B cell (primary cell): ENCODE measurements around the gene SNRPD3. TPM values are rescaled to one million over a fixed set of nuclear protein-coding genes. Genes with fewer than 3 reads are reported as not detected.
A peak's percentile ranks its signal among the peaks of the same experiment; 100 is the strongest.

Experiments used
- ATAC-seq: fragments of 200-7000 bp; cut with Tn5 transposase; one replicate; pipeline ENCODE4 v1.10.0; 2021; ENCODE audit warnings: low read depth, mild to moderate bottlenecking, moderate number of reproducible peaks, moderate library complexity
- CTCF ChIA-PET: fragments of 350-600 bp; sonication (Branson Sonifier 250); formaldehyde crosslinking; loops from one replicate; lab custom pipeline; 2021; ENCODE audit warnings: antibody characterized with exemption, inconsistent platforms; lab: Charles Lee
- POLR2A ChIA-PET: fragments of 350-600 bp; sonication (Branson Sonifier 250); formaldehyde crosslinking; loops from one replicate; lab custom pipeline; 2021; ENCODE audit warnings: antibody characterized with exemption; lab: Charles Lee
- DNase-seq: peaks from one replicate; pipeline ENCODE4 v3.0.0; 2013
- H2AFZ ChIP-seq: 2 replicates; pipeline ENCODE4 v1.6.1; 2012; ENCODE audit warnings: mild to moderate bottlenecking, low read depth, low read length; ENCODE audit not compliant: insufficient read depth, poor library complexity, severe bottlenecking
- H3K27ac ChIP-seq, 2 donors: 1 replicate in 1 of 2; 2 replicates in 1 of 2; pipeline ENCODE4 v1.5.1; 2012 to 2013; ENCODE audit warnings: low read length in 2 of 2, mild to moderate bottlenecking in 2 of 2, moderate library complexity in 1 of 2
- H3K27me3 ChIP-seq, 4 experiments: fragments of 200-600 bp in 1 of 4; sonication (generic) in 1 of 4; replicated peaks in 1 of 4; 1 replicate in 2 of 4; 2 replicates in 2 of 4; pipeline versions ENCODE4 v1.6.1 to v1.7.0; 2013 to 2016; ENCODE audit warnings: low read length in 3 of 4, mild to moderate bottlenecking in 2 of 4, mixed read lengths in 1 of 4, moderate library complexity in 1 of 4; ENCODE audit not compliant: insufficient read depth in 4 of 4, control insufficient read depth in 3 of 4; ENCODE audit errors: control extremely low read depth in 1 of 4
- H3K36me3 ChIP-seq, 2 experiments: replicated peaks in 1 of 2; 1 replicate in 1 of 2; 2 replicates in 1 of 2; pipeline versions ENCODE4 v1.6.1 to v1.7.1; 2013; ENCODE audit warnings: low read length in 1 of 2; ENCODE audit not compliant: insufficient read depth in 2 of 2, control insufficient read depth in 1 of 2; ENCODE audit errors: control extremely low read depth in 1 of 2, extremely low read depth in 1 of 2
- H3K4me1 ChIP-seq, 2 donors: fragments of 200-600 bp in 1 of 2; sonication (generic) in 1 of 2; 1 replicate in 1 of 2; 2 replicates in 1 of 2; pipeline versions ENCODE4 v1.5.1 to v1.6.1; 2013 to 2017; ENCODE audit warnings: low read length in 2 of 2; ENCODE audit not compliant: control insufficient read depth in 2 of 2, insufficient read depth in 2 of 2
- H3K4me2 ChIP-seq: replicated peaks from 2 replicates; pipeline ENCODE3; 2012; ENCODE audit warnings: mild to moderate bottlenecking, low read depth, low read length; ENCODE audit not compliant: poor library complexity, severe bottlenecking
- H3K4me3 ChIP-seq, 5 experiments: fragments of 200-600 bp in 1 of 5; sonication (generic) in 1 of 5; 1 replicate in 3 of 5; 2 replicates in 2 of 5; pipeline versions ENCODE4 v1.5.1 to v1.7.0; 2011 to 2016; ENCODE audit warnings: low read length in 4 of 5, mild to moderate bottlenecking in 4 of 5, low read depth in 2 of 5, control low read depth in 1 of 5, moderate library complexity in 1 of 5; ENCODE audit not compliant: insufficient read depth in 1 of 5; ENCODE audit errors: control extremely low read depth in 1 of 5, extremely low read depth in 1 of 5
- H3K79me2 ChIP-seq: fragments of 200-600 bp; sonication (generic); one replicate; pipeline ENCODE4 v1.6.0; 2016; ENCODE audit warnings: low read length; ENCODE audit not compliant: control insufficient read depth, insufficient read depth
- H3K9ac ChIP-seq: fragments of 200-600 bp; sonication (generic); 2 replicates; pipeline ENCODE4 v1.6.1; 2017; ENCODE audit warnings: mild to moderate bottlenecking, low read length, moderate library complexity
- H3K9me3 ChIP-seq, 3 donors: one replicate each; pipeline versions ENCODE4 v1.6.1 to v1.7.1; 2013; ENCODE audit warnings: low read length in 2 of 3; ENCODE audit not compliant: control insufficient read depth in 2 of 3, insufficient read depth in 1 of 3; ENCODE audit errors: control extremely low read depth in 1 of 3
- H4K20me1 ChIP-seq: 2 replicates; pipeline ENCODE4 v1.6.0; 2012; ENCODE audit warnings: mild to moderate bottlenecking, low read length; ENCODE audit not compliant: insufficient read depth, control insufficient read depth, poor library complexity, severe bottlenecking
- H3K27ac Mint-ChIP-seq: one replicate; pipeline ENCODE4 v1.8.0; 2021; ENCODE audit warnings: mixed read lengths
- H3K27me3 Mint-ChIP-seq: one replicate; pipeline ENCODE4 v1.8.0; 2021; ENCODE audit warnings: mixed read lengths
- H3K4me1 Mint-ChIP-seq: one replicate; pipeline ENCODE4 v1.8.0; 2021; ENCODE audit warnings: mixed read lengths
- H3K4me3 Mint-ChIP-seq: one replicate; pipeline ENCODE4 v1.8.0; 2021; ENCODE audit warnings: mixed read lengths
- H3K9me3 Mint-ChIP-seq: one replicate; pipeline ENCODE4 v1.8.0; 2022; ENCODE audit warnings: mixed read lengths; ENCODE audit not compliant: insufficient read depth
- EZH2 ChIP-seq: IDR thresholded peaks from 2 replicates; pipeline ENCODE4 v1.6.1; 2012; ENCODE audit warnings: borderline replicate concordance, low read depth, mild to moderate bottlenecking, moderate library complexity, low read length; ENCODE audit not compliant: insufficient read depth, poor library complexity, severe bottlenecking
- WGBS: methylation state at CpG from one replicate; pipeline ENCODE4 v1.1.5; 2013; ENCODE audit warnings: missing lambda C conversion rate; ENCODE audit not compliant: insufficient coverage; 5-methylcytosine and 5-hydroxymethylcytosine counted together
- intact Hi-C: fragments of 100-400 bp; cut with micrococcal nuclease; formaldehyde crosslinking; loops from one replicate; pipeline ENCODE4 v1.10.0; 2022
- polyA plus RNA-seq: library from polyadenylated mRNA; depleted of rRNA; stranded (reverse); fragments of >200 nt; gene quantifications from 2 replicates; pipeline ENCODE4 v1.2.3, GENCODE V29; 2012
- total RNA-seq, 2 donors: library from RNA; stranded (reverse); fragments of 120-200 nt in 1 of 2; gene quantifications; 1 replicate in 1 of 2; 2 replicates in 1 of 2; pipeline versions ENCODE4 v1.2.3 to v1.2.4, GENCODE V29; 2013 to 2022
- TF ChIP-seq, protein P1 (sequence below): fragments of 200-600 bp; IDR thresholded peaks from one replicate; pipeline ENCODE4 v1.8.0; 2022; ENCODE audit warnings: antibody characterized with exemption, mild to moderate bottlenecking

The SNRPD3 gene
- total and polyA plus RNA-seq, 2 donors (not counting 1 experiment from before 2014, with no cell fraction given): 76.7 to 165 TPM

DNA sequence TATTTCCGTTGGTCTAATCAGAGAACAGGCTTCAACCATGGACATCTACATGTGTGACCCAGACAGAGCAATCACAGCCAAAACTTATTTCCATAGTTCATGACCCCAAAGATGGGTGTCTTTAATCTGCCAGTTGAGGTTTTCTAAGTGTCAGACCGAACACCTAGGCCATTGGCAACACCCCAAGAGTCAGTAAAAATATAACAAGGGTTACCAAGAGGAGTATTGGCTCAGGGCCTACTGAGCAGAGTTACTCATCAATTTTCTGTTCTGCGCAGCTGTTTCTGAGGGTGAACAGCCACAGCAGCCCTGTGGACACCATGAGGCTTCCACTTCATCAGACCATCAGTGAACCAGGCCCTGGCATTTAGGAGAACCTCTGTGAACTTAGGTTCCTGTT lies 19.7 kb upstream of the SNRPD3 start:
- Histone ChIP-seq H3K79me2 (no peaks in the 10 kb centered on the region), H3K4me2 (no peak overlapping the region), H3K9ac (no peak overlapping the region), H2AFZ (no peak overlapping the region), H3K27ac (no peak overlapping the region), H3K36me3 (peaks cover 0 to 31% of the 10 kb centered on the region in 2 experiments), H3K4me1 (peaks cover 0 to 7% of the 10 kb centered on the region in 2 donors), H3K9me3 (no peaks in the 10 kb centered on the region), H4K20me1 (peaks cover 26% of the 10 kb centered on the region), H3K4me3 (no peak overlapping the region), H3K27me3 (no peaks in the 10 kb centered on the region)
- Mint-ChIP-seq H3K4me3 (no peak overlapping the region), H3K4me1 (peaks cover 17% of the 10 kb centered on the region), H3K27ac (no peak overlapping the region), H3K9me3 (no peaks in the 10 kb centered on the region), H3K27me3 (no peaks in the 10 kb centered on the region)
- ATAC-seq (no peak), DNase-seq (no peak)
- intact Hi-C loops: no loop called here
- TF ChIP-seq, protein P1, sequence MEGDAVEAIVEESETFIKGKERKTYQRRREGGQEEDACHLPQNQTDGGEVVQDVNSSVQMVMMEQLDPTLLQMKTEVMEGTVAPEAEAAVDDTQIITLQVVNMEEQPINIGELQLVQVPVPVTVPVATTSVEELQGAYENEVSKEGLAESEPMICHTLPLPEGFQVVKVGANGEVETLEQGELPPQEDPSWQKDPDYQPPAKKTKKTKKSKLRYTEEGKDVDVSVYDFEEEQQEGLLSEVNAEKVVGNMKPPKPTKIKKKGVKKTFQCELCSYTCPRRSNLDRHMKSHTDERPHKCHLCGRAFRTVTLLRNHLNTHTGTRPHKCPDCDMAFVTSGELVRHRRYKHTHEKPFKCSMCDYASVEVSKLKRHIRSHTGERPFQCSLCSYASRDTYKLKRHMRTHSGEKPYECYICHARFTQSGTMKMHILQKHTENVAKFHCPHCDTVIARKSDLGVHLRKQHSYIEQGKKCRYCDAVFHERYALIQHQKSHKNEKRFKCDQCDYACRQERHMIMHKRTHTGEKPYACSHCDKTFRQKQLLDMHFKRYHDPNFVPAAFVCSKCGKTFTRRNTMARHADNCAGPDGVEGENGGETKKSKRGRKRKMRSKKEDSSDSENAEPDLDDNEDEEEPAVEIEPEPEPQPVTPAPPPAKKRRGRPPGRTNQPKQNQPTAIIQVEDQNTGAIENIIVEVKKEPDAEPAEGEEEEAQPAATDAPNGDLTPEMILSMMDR: no peak
- CTCF ChIA-PET: no interaction called here
- POLR2A ChIA-PET: no interaction called here
- WGBS: 100% methylated on average over 2 of the region's 3 CpGs

DNA sequence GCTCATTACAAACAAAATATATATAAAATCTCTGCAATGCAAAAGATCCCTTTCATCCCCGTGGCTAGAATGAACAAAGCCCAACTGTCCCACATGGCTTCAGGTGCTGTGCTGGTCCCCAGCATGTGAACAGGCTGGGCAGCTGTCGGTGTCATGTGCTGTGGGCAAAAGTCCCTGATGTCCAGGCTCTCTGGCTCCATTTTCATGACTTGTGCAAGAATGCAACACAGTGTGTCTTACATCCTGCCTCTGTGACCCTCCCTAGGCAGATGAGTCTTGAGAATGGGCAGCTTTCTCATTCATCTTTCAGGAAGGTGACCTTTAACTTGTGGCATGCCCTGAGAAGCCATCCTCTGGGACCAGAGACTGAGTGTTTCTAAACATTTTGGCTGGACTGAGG lies 15.3 kb upstream of the SNRPD3 start:
- Mint-ChIP-seq H3K4me3 (no peak overlapping the region), H3K27ac (peak overlapping the region; percentile 32), H3K4me1 (peaks cover 41% of the 10 kb centered on the region), H3K27me3 (no peaks in the 10 kb centered on the region), H3K9me3 (no peaks in the 10 kb centered on the region)
- peaks cover 33% of the 10 kb centered on the region for H3K79me2 ChIP-seq
- no peak overlapping the region for H2AFZ ChIP-seq
- H3K4me3 ChIP-seq: no peak overlapping the region
- no peaks in the 10 kb centered on the region for H3K27me3 ChIP-seq
- intact Hi-C loops: no loop called here
- no peak for TF ChIP-seq EZH2
- TF ChIP-seq, protein P1: no peak
- WGBS: 96% methylated on average over 2 of the region's 2 CpGs
- H3K4me1 ChIP-seq: peaks cover 17 to 39% of the 10 kb centered on the region in 2 donors
- ChIA-PET CTCF (interaction anchor here (0.7 to 2.0 kb wide), 2 partner anchors 15 to 38 kb away, joined by 3 to 5 read pairs; no protein-coding TSS in a partner anchor), POLR2A (no interaction called here)
- no peak for ATAC-seq
- no peak for DNase-seq
- peak overlapping the region in 1 of 2 donors; percentile 4 for H3K27ac ChIP-seq
- peaks cover 0 to 75% of the 10 kb centered on the region in 2 experiments for H3K36me3 ChIP-seq
- peaks cover 70% of the 10 kb centered on the region for H4K20me1 ChIP-seq
- no peak overlapping the region for H3K4me2 ChIP-seq
- H3K9ac ChIP-seq: no peak overlapping the region
- no peaks in the 10 kb centered on the region for H3K9me3 ChIP-seq
